Stimulated activated CD4-positive, alpha-beta T cell treated with anti-CD3 and anti-CD28 coated beads, Interleukin-1b, Interleukin-23, amount 100 ng/mL, for 1 hour (primary cell): ENCODE measurements around the gene TESMIN.

ENCODE experiments used
- DNase-seq, 2 donors: peaks; one replicate each; pipeline ENCODE4 v3.0.0-alpha.2; 2020; ENCODE audit warnings: low read depth in 2 of 2

The TESMIN gene

DNA sequence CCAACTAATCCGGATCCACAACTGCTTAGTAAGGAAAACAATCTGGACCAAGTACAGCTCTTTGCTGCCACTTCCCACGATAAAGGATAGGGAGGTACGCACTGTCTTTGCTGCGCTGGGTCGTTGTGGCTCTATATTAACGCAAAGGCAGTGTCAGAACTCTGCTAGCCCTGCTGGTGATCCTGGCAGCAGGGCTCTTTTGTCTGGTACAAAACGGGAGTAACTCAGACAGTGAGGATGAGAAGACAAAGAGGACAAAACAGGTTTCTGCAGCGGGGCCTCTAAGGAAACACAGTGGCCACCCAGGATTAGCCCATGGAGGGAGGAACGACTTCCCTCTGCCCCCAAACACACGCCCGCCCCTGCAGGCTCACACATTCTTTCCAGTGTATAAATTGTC lies 40.9 kb downstream of the TESMIN start:
- no peak for DNase-seq

DNA sequence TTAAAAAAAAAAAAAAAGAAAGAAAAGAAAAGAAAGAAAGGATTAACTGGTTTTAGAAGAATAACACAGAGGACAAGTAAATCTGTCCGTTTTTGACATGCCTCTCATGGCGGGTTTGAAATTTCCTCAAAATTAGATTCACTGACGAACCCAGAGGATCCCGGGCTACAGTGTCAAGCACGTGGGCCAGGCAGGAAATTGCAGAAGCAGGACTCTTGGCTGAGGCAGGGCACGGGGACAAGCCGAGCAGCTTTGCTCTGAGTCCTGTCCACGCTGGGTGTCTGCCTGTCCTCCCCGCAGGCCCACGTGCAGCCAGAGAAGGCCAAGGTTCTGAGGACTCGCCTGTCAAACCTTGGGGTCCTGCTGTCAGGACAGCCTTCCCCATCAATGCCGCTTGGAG lies 42.3 kb downstream of the TESMIN start:
- no peak for DNase-seq

DNA sequence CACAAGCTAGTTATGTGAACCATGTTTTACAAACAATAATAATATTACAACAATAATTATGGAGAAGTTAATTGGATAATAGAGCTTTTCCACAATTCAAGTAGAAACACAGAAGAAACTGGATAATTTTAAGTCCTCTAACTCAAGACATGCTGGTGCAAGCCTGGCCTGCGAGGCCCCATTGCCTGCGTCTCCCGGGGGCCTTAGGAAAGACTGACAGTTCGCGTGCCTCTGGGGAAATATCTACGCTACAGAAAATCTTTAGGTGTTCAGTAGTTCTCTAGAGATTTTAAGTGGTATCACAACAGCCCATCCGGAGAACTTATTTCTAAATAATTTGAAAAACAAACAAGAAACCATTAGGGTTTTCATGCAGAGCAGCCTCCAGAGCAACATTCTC lies 43.8 kb downstream of the TESMIN start:
- no peak for DNase-seq

DNA sequence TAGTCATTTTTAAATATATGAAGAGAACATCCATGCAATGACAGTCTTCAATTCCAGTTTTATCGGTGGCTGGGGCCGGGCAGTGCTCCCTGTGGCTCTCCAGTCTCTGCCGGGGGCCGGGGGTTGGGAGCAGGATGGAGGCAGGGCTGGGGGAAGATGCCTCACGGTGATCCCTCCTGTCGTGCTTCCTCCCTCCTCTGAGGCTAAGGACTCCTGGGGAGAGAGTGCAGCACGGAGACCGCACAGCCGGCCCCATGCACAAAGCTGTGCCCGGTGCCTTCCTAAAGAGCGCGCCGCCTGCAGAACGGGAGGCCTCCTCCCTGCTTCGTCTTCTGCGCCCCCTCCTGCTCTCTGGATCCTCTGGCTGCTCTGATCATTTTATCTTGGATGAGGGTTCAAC lies 46.4 kb downstream of the TESMIN start:
- DNase-seq: no peak

DNA sequence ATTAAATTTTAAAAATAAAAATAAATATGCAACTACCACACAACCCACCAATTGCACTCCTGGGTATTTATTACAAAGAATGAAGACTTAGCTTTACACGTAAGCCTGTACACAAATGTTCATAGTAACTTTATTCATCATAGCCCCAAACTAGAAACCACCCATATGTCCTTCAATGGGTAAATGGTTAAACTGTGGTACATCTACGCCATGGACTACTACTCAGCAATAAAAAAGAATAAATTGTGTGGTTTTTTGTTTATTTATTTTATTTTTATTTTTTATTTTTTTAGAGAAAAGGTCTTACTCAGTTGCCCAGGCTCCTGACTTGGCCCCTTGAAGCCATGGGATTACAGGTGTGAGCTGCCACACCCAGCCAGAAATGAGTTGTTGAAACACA lies 52.3 kb downstream of the TESMIN start:
- DNase-seq: no peak

DNA sequence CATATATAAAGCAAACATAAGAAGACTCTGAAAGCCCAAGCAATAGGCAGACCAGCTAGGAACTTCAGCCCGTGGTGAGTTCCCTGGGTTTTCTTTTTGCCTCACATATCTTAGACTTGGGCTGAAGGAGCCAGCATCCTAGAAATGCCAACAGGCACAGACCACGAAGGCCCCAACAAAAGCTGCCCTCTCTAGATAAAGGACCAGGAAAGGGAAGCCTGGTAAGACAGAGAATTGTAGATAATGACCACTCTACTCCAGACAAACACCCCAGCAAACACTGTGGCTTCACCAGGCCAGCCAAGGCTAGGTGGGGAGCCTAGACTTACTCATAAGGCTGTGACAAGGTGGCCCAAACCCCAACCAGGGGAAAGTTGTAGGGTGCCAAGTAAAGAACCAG lies 55.8 kb downstream of the TESMIN start:
- DNase-seq: no peak

DNA sequence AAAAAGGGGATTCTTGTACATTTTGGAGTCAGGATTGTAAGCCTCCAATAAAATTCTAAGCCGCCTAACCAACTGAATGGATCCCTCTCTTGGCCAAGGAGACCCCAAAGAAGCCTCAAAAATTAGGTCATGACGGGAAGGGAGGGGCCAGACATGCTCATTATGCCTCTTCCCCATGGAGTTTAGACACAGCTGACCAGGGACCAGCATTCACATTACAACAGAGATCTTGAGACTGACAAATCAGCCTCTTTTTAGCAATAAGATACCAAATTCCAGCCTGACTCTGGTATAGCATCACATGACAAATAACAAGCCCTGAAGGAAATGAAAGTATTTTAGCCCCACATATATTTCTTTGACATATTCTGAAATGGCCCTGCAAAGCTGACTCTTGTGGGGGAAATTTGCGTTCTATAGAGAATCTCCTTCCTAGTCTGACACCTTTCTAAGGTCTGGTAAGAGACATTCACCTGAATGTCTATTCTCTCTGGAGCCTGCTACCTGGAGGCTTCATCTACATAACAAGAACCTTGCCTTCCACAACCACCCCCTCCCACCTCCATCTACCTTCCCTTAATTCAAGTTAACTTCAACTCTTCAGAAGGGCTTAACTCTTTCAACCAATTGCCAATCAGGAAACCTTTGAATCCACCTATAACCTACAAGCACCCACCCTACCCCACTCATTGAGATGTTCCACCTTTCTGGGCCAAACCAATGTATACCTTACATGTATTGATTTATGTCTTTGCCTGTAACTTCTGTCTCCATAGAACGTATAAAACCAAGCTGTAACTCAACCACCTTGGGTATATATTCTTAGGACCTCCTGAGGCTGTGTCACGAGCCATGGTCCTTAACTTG lies 56.7 kb downstream of the TESMIN start:
- no peak for DNase-seq

DNA sequence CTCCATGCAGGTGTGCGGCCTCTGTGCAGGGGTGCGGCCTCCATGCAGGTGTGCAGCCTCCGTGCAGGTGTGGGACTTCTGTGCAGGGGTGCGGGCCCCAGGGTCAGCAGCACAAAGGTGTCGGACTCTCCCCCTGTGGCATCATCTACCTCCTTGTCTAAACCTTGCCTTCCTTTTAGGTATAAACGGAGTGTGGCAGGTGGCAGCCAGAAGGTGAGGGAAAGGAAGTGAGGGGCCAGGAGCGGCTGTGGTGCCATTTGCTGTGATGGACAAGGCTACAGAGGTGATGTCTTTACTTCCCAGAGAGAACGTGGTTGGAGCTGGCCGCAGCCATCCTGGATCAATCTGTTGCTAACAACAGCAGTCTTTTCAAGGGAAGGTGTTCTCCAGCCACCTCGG lies 57.8 kb downstream of the TESMIN start:
- DNase-seq: no peak

DNA sequence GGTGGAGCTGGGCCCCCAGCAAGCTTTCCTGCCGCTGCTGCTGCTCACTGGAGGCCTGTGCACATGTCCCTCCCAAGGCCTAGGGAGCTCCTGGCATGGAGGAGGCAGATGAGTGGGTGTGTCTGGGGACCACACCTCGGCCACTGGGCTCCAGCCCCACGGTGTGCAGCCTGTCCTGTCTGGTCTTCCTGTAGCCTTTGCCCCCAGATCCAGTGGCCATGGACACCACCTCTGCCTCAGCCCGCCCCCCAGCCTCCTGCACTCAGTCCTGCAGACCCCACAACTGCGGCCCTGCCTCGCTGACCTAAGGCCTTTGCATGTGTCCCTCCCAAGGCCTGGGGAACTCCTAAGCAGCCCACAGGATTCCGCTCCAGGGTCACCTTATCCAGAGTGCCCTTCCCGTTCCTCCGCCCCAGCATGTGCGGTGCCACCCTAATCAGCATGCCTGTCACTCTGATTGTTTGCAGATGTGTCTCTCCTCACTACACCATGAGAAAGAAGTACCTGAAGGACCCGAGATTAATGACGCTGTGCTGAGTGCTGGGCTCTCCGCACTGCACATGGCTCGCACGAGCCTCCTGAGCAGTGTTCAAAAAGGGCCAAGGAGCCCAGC lies 58.3 kb downstream of the TESMIN start:
- no peak for DNase-seq

DNA sequence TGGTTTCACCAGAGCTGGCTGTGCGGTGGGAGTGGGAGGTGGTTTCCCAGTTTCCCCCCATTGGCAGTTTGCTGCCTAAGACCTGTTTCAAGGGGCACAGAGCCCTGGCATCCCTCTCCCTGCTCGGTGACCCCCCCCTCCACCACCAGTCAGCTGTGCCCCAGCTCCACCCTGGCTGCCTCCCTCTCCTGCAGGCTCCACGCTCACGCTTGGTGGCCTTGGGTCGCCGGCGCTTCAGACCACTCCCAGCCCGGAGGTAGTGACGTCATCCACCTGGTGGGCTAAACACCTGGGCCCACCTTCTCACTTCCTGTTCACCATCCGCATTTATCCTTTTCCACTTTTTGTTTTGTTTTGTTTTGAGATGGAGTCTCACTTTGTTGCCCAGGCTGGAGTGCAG lies 59.2 kb downstream of the TESMIN start:
- no peak for DNase-seq

DNA sequence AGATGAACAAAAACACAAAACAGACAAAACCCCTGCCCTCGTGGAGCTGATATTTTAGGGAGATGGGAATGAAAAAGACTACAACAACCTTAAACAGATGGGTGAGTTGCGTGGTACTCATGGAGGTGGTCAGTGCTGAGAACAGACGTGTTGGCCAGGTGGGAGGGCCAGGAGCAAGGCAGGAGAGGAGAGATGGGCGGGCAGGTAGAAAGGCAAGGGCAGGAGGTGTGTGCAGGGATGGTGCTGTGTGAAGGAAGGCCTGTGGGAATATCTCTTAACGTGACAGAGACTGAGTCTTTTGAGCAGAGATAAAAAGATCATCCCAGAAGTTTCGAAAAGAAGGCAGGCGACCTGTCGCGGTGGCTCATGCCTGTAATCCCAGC lies 59.9 kb downstream of the TESMIN start:
- no peak for DNase-seq

DNA sequence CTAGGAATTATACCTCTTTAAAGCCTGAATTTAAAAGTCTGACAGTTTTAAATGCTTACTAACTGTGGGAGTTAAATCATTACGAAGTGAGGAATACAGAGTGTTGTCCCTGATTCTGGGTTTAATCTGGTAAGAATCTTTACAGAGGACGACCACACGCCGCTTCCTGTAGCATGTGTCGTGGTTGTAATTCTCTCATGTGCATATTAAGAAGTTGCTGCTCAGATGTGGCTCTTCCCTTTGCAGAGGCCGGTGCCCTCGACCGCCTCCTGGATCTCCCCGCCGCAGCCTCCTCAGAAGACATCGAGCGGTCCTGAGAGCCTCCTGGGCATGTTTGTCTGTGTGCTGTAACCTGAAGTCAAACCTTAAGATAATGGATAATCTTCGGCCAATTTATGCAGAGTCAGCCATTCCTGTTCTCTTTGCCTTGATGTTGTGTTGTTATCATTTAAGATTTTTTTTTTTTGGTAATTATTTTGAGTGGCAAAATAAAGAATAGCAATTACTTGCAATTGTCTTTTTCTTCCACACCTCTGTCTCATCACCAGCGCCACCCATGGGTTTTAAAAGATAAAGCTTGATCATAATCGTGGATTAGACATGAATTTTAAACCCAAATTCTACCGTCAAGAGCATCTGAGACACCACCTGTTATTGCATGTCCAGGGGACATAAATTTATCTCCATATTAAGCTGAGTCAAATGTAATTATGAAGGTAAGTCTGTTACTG lies 60.5 kb downstream of the TESMIN start:
- DNase-seq: no peak

DNA sequence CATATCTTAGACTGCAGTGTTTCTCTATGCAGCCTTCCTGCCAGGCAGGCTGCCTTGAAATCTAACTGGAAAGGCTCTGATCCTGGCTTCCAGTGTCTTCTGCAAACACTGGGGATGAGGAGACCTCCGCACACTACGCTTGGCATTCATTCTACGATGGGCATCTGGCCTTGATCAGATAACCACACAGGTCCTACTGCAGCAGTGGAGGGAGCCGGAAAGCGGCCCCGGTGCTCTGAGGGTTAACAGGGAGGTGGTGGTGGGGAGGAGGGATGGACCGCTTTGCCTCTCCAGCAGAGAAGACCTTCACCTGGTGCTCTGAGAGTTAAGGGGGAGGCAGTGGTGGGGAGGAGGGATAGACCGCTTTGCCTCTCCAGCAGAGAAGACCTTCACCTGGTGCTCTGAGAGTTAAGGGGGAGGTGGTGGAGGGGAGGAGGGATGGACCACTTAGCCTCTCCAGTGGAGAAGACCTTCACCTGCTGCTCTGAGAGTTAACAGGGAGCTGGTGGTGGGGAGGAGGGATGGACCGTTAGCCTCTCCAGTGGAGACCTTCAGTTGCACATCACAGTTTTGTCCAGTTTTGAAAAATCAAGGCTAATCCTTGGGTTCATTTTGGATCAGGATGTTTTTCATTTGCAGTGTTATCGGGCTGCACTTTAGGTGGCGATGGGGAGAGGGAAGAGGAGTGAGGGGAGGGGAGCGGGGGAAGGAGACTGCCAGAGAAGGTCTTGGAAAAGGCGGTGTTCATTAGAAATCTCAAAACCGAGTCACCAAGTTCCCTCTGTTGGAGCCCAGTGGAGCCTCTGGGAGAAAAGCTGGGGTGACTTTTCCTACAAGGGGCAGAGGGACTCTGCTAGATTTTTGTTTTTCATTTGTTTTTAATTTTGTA lies 61.3 kb downstream of the TESMIN start:
- DNase-seq: no peak

DNA sequence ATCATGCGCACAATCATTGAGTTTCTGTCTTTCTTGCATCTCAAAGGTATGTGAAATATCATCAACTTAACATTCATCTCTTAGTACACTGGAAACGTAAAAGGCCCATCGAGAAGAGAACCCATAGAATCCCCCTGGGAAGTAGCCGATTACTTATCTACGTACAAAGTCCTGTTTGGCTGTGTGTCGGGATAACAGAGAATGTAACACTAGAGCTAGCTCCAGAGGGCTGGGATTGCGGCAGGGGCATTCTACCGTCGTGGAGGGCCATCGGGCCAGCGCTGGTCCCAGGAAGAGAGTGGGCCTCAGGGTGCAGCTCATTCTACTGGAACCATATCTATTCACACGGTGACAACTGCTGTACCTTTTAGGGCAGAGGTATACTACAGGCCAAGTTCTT lies 62.4 kb downstream of the TESMIN start:
- DNase-seq: no peak

DNA sequence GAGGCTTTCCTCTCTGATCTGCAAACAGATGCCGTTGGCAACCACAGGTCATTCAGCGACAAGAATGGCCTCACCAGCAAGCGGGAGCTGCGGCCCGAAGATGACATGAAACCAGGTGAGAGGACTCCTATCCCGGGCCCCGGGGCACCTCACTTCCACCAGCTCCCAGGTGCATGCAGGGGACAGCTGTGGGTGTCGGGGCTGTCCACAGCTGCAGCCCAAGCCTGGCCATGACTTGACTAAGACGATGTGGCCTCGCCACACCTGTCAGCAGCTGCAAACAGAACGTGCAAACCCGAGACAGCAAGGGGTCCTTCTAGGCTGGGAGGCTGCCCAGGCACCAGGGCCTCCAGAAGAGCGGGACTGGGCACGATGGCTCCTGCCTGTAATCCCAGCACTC lies 63.3 kb downstream of the TESMIN start:
- no peak for DNase-seq

DNA sequence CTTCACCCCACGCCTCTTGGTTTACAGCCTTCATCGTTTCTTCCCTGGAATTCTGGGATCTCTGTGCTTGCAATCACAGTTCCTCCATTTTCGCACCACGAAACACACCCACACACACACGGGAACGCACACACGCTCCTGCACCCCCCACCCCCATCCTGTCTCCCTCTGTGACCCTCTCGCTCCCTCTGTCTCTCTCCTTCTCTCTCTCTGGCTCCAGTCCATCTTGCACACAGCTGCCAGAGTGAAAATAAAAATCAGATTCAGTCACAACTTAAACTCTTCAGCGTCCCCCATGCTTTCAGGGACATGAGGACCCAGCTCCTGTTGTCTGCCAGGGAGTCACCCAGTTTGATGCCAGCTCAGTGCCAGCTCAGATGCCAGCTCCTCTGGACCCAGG lies 64.0 kb downstream of the TESMIN start:
- no peak for DNase-seq

DNA sequence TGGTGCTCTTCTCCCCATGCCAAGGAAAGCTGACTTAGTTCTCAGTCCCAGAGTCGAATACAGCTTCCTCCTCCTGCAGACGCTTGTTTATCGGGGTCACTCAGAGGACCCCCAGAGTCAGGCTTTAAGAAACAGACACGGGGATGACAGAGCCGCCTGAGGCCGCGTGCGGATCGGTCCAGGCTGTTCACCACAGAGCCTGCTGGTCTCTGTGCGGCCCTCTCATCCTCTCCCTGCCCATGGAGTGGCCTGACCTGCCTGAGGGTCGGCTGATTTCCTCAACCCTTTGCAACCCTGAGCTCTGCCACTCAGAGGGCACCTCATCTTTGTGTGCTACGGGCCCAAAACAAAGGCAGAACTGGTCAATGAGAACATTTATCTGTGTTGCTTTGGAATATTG lies 64.8 kb downstream of the TESMIN start:
- DNase-seq: no peak

DNA sequence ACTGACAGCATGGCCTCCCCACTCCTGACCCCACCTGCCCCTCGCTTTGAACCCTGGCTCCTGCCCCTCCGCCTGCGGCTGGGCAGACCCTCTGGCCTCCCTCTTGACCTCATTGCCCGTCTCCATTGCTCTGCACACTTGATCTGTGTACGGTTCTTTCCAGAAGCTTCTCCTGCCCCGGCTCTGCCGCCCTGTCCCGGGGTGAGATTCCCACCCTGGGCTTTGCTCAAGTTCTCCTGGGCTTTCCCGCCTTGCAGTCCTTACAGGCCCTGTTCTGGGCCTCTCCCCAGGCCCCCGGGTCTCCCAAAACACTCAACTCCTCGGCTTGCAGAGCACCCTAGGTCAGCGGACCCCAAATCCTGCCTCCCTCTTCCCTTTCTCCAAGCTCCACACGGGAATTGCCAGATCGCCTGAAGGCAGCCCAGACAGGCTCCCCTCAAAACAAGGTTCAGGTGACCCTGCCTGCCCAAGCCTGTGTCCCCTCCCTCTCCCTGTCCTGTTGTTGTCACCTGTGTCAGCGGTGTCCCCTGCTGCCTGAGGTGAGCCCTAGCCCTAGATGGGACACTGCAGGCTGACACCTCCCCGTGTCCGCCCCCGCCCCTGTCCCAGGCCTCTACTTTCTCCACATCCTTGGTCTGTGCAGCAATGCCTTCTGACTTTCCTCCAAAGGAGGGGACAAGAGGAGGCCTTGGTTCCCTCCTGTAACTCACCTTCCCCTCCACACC lies 65.5 kb downstream of the TESMIN start:
- no peak for DNase-seq

DNA sequence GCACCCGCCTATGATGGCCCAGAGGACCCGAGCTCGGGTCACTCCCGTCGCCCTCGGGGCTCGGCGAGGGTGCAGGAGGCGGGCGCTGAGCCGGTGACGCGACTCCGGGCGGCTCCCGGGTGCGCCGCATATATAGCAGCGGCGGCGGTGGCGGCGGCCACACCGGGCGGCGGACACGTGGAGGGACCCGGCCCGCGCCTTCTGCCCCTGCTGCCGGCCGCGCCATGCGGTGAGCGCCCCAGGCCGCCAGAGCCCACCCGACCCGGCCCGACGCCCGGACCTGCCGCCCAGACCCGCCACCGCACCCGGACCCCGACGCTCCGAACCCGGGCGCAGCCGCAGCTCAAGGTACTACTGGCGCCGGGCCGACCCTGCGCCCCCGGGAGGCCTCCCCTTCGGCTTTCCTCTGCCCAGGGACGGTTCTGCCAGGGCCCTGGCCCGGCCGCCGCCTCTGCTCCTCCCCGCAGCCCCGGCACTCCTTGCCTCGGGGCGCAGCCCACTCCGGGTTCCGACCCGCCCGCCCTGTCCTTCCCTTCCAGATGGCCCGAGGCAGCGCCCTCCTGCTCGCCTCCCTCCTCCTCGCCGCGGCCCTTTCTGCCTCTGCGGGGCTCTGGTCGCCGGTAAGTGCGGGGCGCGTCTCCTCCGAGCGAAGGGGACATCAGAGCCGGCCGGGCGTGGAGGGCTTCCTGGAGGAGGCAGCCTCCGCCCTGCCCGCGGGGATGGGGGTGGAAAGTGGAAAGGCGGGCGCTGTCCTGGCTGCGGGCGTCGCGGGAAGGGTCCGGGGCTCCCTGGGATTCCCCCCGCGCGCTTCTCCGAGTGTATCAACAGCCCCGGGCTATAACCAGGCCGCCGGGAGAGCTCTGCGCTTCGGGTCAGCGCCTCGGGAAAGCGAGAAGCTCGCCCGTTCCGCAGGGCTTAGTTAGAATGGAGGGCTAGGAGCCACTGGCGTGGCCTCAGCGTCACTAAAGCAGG lies 66.6 kb downstream of the TESMIN start, which contains the start of gene GAL:
TSS of gene GAL (plus strand) at position 160 of the 972 bp plus-strand sequence. CDS start at position 540, 380 bp downstream.
- no peak for DNase-seq
